Adipocyte (in vitro differentiated cells): ENCODE measurements around the gene PGBD2.

Experiments used
- DNase-seq: peaks from one replicate; pipeline ENCODE4 v3.0.0-alpha.2; 2015; ENCODE audit warnings: low read depth
- H3K27me3 ChIP-seq: replicated peaks from 2 replicates; pipeline ENCODE4 v1.7.0; 2013; ENCODE audit warnings: mild to moderate bottlenecking, low read length, moderate library complexity; ENCODE audit not compliant: control insufficient read depth, insufficient read depth
- H3K36me3 ChIP-seq: 2 replicates; pipeline ENCODE4 v1.7.0; 2013; ENCODE audit warnings: low read length, mild to moderate bottlenecking, moderate library complexity; ENCODE audit not compliant: control insufficient read depth, insufficient read depth, severe bottlenecking
- H3K4me1 ChIP-seq: 2 replicates; pipeline ENCODE4 v1.7.0; 2013; ENCODE audit warnings: mild to moderate bottlenecking, low read length, moderate library complexity; ENCODE audit not compliant: control insufficient read depth, insufficient read depth
- H3K4me3 ChIP-seq: 2 replicates; pipeline ENCODE4 v1.7.0; 2013; ENCODE audit warnings: mild to moderate bottlenecking, low read length, moderate library complexity
- H3K9ac ChIP-seq: 2 replicates; pipeline ENCODE4 v1.7.0; 2013; ENCODE audit warnings: mild to moderate bottlenecking, low read length, moderate library complexity
- H3K9me3 ChIP-seq: 2 replicates; pipeline ENCODE4 v1.7.0; 2013; ENCODE audit warnings: mild to moderate bottlenecking, low read length, moderate library complexity; ENCODE audit not compliant: control insufficient read depth

PGBD2 gene

DNA sequence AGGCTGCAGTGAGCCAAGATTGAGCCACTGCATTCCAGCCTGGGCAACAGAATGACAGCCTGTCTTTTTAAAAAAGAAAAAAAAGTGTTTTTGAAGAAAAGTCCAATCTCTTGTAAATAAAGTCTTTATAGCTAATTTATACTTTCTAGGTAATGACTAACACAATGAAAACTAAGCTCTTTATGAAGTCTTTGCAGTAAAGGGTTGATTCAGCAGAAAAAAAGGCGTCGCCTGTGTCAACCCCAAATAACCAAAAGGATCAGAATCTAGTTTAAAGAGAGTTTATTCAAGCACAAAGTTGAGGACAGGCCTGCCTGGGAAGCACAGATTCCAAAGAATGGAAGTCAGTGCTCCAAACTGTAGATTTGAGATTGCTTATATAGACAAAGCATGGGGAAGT is 14.3 kb upstream of the PGBD2 start:
- Histone ChIP-seq H3K9me3 (no peaks in the 10 kb centered on the region), H3K27me3 (peaks cover 24% of the 10 kb centered on the region), H3K4me3 (no peak overlapping the region), H3K36me3 (no peaks in the 10 kb centered on the region), H3K9ac (no peak overlapping the region), H3K4me1 (no peaks in the 10 kb centered on the region)
- no peak for DNase-seq

DNA sequence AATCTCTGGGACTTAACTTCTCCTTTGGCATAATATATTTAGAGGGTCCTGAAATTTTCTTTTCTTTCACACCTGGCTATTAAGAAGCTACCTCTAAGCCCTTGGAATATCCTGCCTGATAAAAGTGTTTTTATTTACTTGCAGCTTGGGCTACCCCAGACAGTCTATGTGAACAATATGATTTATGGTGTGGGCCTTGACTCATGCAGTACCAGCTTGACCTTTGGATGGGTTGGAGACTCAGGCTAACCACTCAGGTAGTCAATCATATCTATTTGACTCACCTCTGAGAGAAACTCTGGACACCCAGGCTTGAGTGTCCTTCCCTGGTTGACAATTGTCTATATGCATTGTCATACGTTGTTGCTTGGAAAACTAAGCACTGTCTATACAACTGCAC is 13.4 kb upstream of the PGBD2 start:
- peaks cover 32% of the 10 kb centered on the region for H3K27me3 ChIP-seq

DNA sequence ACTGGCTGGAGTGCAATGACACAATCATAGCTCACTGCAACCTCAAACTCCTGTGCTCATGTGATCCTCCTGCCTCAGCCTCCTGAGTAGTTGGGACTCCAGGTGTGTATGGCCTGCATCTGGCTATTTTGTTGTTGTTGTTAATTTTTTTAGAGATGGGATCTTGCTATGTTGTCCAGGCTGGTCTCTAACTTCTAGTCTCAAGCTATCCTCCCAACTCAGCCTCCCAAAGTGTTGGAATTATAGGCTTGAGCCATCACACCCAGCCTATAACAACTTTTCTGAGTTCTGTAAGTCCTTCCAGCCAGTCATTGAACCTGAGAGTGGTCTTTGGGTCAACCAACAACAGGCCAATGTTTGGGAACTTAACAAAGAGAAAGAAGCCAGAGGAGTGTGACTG is 11.2 kb upstream of the PGBD2 start:
- Histone ChIP-seq H3K9me3 (no peaks in the 10 kb centered on the region), H3K4me1 (no peaks in the 10 kb centered on the region), H3K27me3 (peaks cover 38% of the 10 kb centered on the region), H3K36me3 (no peaks in the 10 kb centered on the region), H3K9ac (no peak overlapping the region), H3K4me3 (no peak overlapping the region)
- no peak for DNase-seq

More for the DNA sequence above, 13.4 kb upstream of the PGBD2 start:
- Histone ChIP-seq H3K36me3 (no peaks in the 10 kb centered on the region), H3K9me3 (no peaks in the 10 kb centered on the region), H3K9ac (no peak overlapping the region), H3K4me1 (no peaks in the 10 kb centered on the region), H3K4me3 (no peak overlapping the region)
- DNase-seq, result no peak

GRCh38 chr1:248897412-248898337 is 8.4 kb upstream of the PGBD2 start:
- DNase-seq, result no peak
- H3K36me3 ChIP-seq, result no peaks in the 10 kb centered on the region
- H3K4me3 ChIP-seq, result no peak overlapping the region
- no peaks in the 10 kb centered on the region for H3K9me3 ChIP-seq
- H3K9ac ChIP-seq, result no peak overlapping the region
- peaks cover 37% of the 10 kb centered on the region for H3K27me3 ChIP-seq
- no peaks in the 10 kb centered on the region for H3K4me1 ChIP-seq

- no peaks in the 10 kb centered on the region for H3K36me3 ChIP-seq
- H3K27me3 ChIP-seq, result peaks cover 24% of the 10 kb centered on the region
- no peak overlapping the region for H3K9ac ChIP-seq
- H3K4me1 ChIP-seq, result peaks cover 2% of the 10 kb centered on the region
- H3K9me3 ChIP-seq, result no peaks in the 10 kb centered on the region
- H3K4me3 ChIP-seq, result no peak overlapping the region
- no peak for DNase-seq
Observed at GRCh38 chr1:248900637-248901036, 5.4 kb upstream of the PGBD2 start.

DNA sequence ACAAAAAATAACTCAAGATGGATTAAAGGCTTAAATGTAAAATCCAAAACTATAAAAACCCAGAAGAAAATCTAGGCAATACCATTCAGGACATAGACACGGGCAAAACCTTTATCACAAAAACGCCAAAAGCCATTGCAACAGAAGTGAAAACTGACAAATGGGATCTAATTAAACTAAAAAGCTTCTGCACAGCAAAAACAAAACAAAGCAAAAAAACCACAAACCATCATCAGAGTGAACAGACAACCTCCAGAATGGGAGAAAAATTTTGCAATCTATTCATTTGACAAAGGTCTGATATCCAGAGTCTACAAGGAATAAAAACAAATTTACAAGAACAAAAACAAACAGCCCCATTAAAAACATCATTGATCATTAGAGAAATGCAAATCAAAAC is 4.5 kb upstream of the PGBD2 start:
- no peaks in the 10 kb centered on the region for H3K36me3 ChIP-seq
- no peak for DNase-seq
- H3K9me3 ChIP-seq, result no peaks in the 10 kb centered on the region
- H3K4me1 ChIP-seq, result peaks cover 4% of the 10 kb centered on the region
- peaks cover 20% of the 10 kb centered on the region for H3K27me3 ChIP-seq
- no peak overlapping the region for H3K9ac ChIP-seq
- H3K4me3 ChIP-seq, result no peak overlapping the region

GRCh38 chr1:248904437-248905216 is 1.4 kb upstream of the PGBD2 start:
- Histone ChIP-seq H3K9me3 (no peaks in the 10 kb centered on the region), H3K4me1 (peaks cover 11% of the 10 kb centered on the region), H3K27me3 (peaks cover 5% of the 10 kb centered on the region), H3K9ac (no peak overlapping the region), H3K36me3 (no peaks in the 10 kb centered on the region), H3K4me3 (no peak overlapping the region)
- no peak for DNase-seq

DNA sequence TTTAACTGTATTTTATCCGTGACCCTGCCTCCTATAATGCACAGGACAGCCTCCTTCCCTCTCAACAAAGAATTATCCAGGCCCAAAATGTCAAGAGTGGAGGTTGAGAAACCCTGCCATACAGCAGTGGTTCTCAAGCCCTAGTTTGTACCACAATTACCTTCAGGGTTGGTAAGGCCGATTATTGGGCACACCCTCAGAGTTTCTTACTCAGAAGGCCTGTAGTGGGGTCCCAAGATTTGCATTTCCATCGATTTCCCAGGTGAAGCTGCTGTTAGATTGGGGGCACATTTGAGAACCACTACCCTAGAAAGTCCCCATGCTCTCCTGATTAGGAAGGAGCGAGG is 400 bp upstream of the PGBD2 start:
- H3K36me3 ChIP-seq, result no peaks in the 10 kb centered on the region
- no peaks in the 10 kb centered on the region for H3K9me3 ChIP-seq
- peak overlapping the region; percentile 94 for H3K4me3 ChIP-seq
- peaks cover 11% of the 10 kb centered on the region for H3K4me1 ChIP-seq
- peak; percentile 14 for DNase-seq
- H3K9ac ChIP-seq, result peak overlapping the region; percentile 89
- peaks cover under 1% of the 10 kb centered on the region for H3K27me3 ChIP-seq

- no peaks in the 10 kb centered on the region for H3K27me3 ChIP-seq
- peak overlapping the region; percentile 90 for H3K4me3 ChIP-seq
- H3K9ac ChIP-seq, result peak overlapping the region; percentile 85
- no peaks in the 10 kb centered on the region for H3K9me3 ChIP-seq
- DNase-seq, result peak; percentile 41
- peaks cover 11% of the 10 kb centered on the region for H3K4me1 ChIP-seq
- no peaks in the 10 kb centered on the region for H3K36me3 ChIP-seq
Observed at GRCh38 chr1:248906753-248907661, 972 bp downstream of the PGBD2 start.

DNA sequence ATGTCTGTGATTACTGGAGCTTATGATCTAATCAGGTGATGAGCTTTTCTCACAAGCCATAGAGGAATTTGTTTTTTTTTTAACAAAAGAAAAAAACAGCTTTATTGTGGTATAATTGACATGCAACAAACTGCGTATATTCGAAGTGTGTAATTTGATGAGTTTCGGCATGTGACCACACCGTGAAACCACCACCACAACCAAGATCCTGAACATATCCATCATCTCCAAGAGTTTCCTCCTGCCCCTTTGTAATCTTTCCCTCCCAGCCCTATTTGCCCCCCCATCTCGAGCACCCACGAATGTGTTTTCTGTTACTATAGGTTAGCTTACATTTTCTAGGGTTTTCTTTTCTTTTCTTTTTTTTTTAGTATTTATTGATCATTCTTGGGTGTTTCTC is 4.7 kb downstream of the PGBD2 start:
- Histone ChIP-seq H3K36me3 (peaks cover 22% of the 10 kb centered on the region), H3K9me3 (no peaks in the 10 kb centered on the region), H3K27me3 (no peaks in the 10 kb centered on the region), H3K4me3 (no peak overlapping the region), H3K9ac (no peak overlapping the region), H3K4me1 (peaks cover 7% of the 10 kb centered on the region)
- DNase-seq, result no peak

DNA sequence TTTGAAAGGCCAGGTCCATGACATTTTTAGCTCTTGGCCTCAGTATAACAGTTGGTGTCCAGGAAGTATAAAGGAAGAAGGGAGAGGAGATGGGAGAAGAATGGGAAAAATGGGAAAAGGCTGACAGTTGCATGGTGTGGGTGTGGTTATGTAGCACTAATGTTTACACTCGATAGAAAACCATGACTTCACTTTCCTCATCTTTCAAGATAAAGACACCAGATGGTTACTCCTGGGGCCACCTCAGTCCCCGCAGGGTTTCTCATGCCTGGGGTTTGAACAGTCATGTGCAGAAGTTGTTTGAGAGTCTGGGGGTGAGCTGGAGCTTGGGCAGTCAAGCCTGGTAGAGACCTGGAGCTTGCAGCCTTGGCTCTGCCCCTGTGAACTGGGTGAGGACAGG is 7.9 kb downstream of the PGBD2 start:
- peaks cover 44% of the 10 kb centered on the region for H3K36me3 ChIP-seq
- no peaks in the 10 kb centered on the region for H3K9me3 ChIP-seq
- no peak for DNase-seq

More for the DNA sequence above, 7.9 kb downstream of the PGBD2 start:
- Histone ChIP-seq H3K27me3 (no peaks in the 10 kb centered on the region), H3K4me1 (no peaks in the 10 kb centered on the region), H3K4me3 (no peak overlapping the region), H3K9ac (no peak overlapping the region)
